IPS-15b (cell line): ENCODE data around the gene TRIM44.
"Not testable (repeated sequence)": the region's sequence is repeated elsewhere in the genome, so short reads cannot be mapped to it uniquely, and the experiment has no call there.

Experiments used
- H3K27me3 ChIP-seq: one replicate; pipeline ENCODE4 v1.6.1; 2013; ENCODE audit warnings: low read length; ENCODE audit not compliant: control insufficient read depth, insufficient read depth
- H3K36me3 ChIP-seq: one replicate; pipeline ENCODE4 v1.6.1; 2013; ENCODE audit warnings: low read length; ENCODE audit not compliant: control insufficient read depth, insufficient read depth
- H3K4me1 ChIP-seq: one replicate; pipeline ENCODE4 v1.6.1; 2013; ENCODE audit warnings: mild to moderate bottlenecking, low read length; ENCODE audit not compliant: control insufficient read depth, insufficient read depth
- H3K4me3 ChIP-seq: one replicate; pipeline ENCODE4 v1.5.1; 2013; ENCODE audit warnings: low read depth, low read length
- H3K9ac ChIP-seq: one replicate; pipeline ENCODE4 v1.6.1; 2013; ENCODE audit warnings: low read depth, mild to moderate bottlenecking, low read length
- H3K9me3 ChIP-seq: one replicate; pipeline ENCODE4 v1.6.1; 2013; ENCODE audit warnings: mild to moderate bottlenecking, low read length; ENCODE audit not compliant: control insufficient read depth, insufficient read depth

TRIM44 gene

GRCh38 chr11:35856756-35857155, 194.2 kb downstream of the TRIM44 start:
- Histone ChIP-seq H3K9ac (no peak overlapping the region), H3K9me3 (no peaks in the 10 kb centered on the region), H3K4me3 (no peak overlapping the region), H3K27me3 (no peaks in the 10 kb centered on the region), H3K4me1 (peaks cover 4% of the 10 kb centered on the region), H3K36me3 (no peaks in the 10 kb centered on the region)

- Histone ChIP-seq H3K27me3 (no peaks in the 10 kb centered on the region), H3K4me3 (no peak overlapping the region), H3K9me3 (no peaks in the 10 kb centered on the region), H3K36me3 (no peaks in the 10 kb centered on the region), H3K4me1 (peaks cover 4% of the 10 kb centered on the region), H3K9ac (no peak overlapping the region)
These were observed 195.3 kb downstream of the TRIM44 start for GRCh38 chr11:35857922-35858321.

GRCh38 chr11:35859301-35859700, 196.7 kb downstream of the TRIM44 start:
- H3K4me3 ChIP-seq: no peak overlapping the region
- H3K36me3 ChIP-seq: no peaks in the 10 kb centered on the region
- no peak overlapping the region for H3K9ac ChIP-seq
- no peaks in the 10 kb centered on the region for H3K9me3 ChIP-seq
- no peaks in the 10 kb centered on the region for H3K27me3 ChIP-seq
- peaks cover 4% of the 10 kb centered on the region for H3K4me1 ChIP-seq

- not testable (repeated sequence) for H3K4me1 ChIP-seq, H3K4me3 ChIP-seq, H3K27me3 ChIP-seq, H3K9me3 ChIP-seq, H3K9ac ChIP-seq, H3K36me3 ChIP-seq
These were observed 197.6 kb downstream of the TRIM44 start for GRCh38 chr11:35860194-35860593.

GRCh38 chr11:35861191-35861590, 198.6 kb downstream of the TRIM44 start:
- Histone ChIP-seq H3K4me3 (no peak overlapping the region), H3K9me3 (no peaks in the 10 kb centered on the region), H3K36me3 (no peaks in the 10 kb centered on the region), H3K9ac (no peak overlapping the region), H3K4me1 (no peaks in the 10 kb centered on the region), H3K27me3 (no peaks in the 10 kb centered on the region)

- Histone ChIP-seq H3K36me3 (no peaks in the 10 kb centered on the region), H3K9me3 (no peaks in the 10 kb centered on the region), H3K4me3 (no peak overlapping the region), H3K9ac (no peak overlapping the region), H3K4me1 (no peaks in the 10 kb centered on the region), H3K27me3 (no peaks in the 10 kb centered on the region)
These were observed 200.1 kb downstream of the TRIM44 start for GRCh38 chr11:35862666-35863065.

GRCh38 chr11:35864131-35864530, 201.6 kb downstream of the TRIM44 start:
- no peak overlapping the region for H3K4me3 ChIP-seq
- peaks cover 3% of the 10 kb centered on the region for H3K9me3 ChIP-seq
- H3K4me1 ChIP-seq: no peaks in the 10 kb centered on the region
- no peaks in the 10 kb centered on the region for H3K36me3 ChIP-seq
- no peak overlapping the region for H3K9ac ChIP-seq
- H3K27me3 ChIP-seq: no peaks in the 10 kb centered on the region

GRCh38 chr11:35866601-35867000, 204.0 kb downstream of the TRIM44 start:
- Histone ChIP-seq H3K27me3 (no peaks in the 10 kb centered on the region), H3K9me3 (peaks cover 3% of the 10 kb centered on the region), H3K9ac (no peak overlapping the region), H3K36me3 (no peaks in the 10 kb centered on the region), H3K4me3 (no peak overlapping the region), H3K4me1 (no peaks in the 10 kb centered on the region)
